Activated CD8-positive, alpha-beta T cell treated with anti-CD3 and anti-CD28 coated beads for 36 hours (primary cell): ENCODE data around the gene SLX9. TPM values are rescaled to one million over a fixed set of nuclear protein-coding genes. Genes with fewer than 3 reads are reported as not detected.

Source experiments
- ATAC-seq: fragments of 200-7000 bp; cut with Tn5 transposase; one replicate; pipeline ENCODE4 v1.10.0; 2021; ENCODE audit warnings: mild to moderate bottlenecking, moderate library complexity
- CTCF ChIA-PET: fragments of 350-600 bp; sonication (Branson Sonifier 250); formaldehyde crosslinking; loops from one replicate; lab custom pipeline; 2021; ENCODE audit warnings: antibody characterized with exemption; lab: Charles Lee
- POLR2A ChIA-PET: fragments of 350-600 bp; sonication (Branson Sonifier 250); formaldehyde crosslinking; loops from one replicate; lab custom pipeline; 2021; ENCODE audit warnings: antibody characterized with exemption; lab: Charles Lee
- DNase-seq: peaks from one replicate; pipeline ENCODE4 v3.0.0-alpha.2; 2020
- H3K27ac Mint-ChIP-seq: one replicate; pipeline ENCODE4 v1.8.0; 2021; ENCODE audit warnings: mild to moderate bottlenecking, mixed read lengths
- H3K27me3 Mint-ChIP-seq: one replicate; pipeline ENCODE4 v1.8.0; 2021; ENCODE audit warnings: mixed read lengths
- H3K36me3 Mint-ChIP-seq: one replicate; pipeline ENCODE4 v1.8.0; 2021; ENCODE audit warnings: low read depth, mixed read lengths
- H3K4me1 Mint-ChIP-seq: one replicate; pipeline ENCODE4 v1.8.0; 2021; ENCODE audit warnings: low read depth, mixed read lengths
- H3K4me3 Mint-ChIP-seq: one replicate; pipeline ENCODE4 v1.8.0; 2021; ENCODE audit warnings: mild to moderate bottlenecking, moderate library complexity, mixed read lengths
- H3K9me3 Mint-ChIP-seq: one replicate; pipeline ENCODE4 v1.8.0; 2021; ENCODE audit warnings: mixed read lengths
- intact Hi-C: fragments of 100-400 bp; cut with micrococcal nuclease; formaldehyde crosslinking; loops from one replicate; pipeline ENCODE4 v1.10.0; 2022
- total RNA-seq, 2 experiments: library from RNA; stranded (reverse); gene quantifications; one replicate each; pipeline ENCODE4 v1.2.3, GENCODE V29; 2021
- TF ChIP-seq, protein P1 (sequence below): fragments of 200-600 bp; IDR thresholded peaks from one replicate; pipeline ENCODE4 v1.8.0; 2022; ENCODE audit warnings: antibody characterized with exemption, mild to moderate bottlenecking

Gene SLX9
- total RNA-seq, 2 experiments from 2014 or later: 76.0 to 76.5 TPM

DNA sequence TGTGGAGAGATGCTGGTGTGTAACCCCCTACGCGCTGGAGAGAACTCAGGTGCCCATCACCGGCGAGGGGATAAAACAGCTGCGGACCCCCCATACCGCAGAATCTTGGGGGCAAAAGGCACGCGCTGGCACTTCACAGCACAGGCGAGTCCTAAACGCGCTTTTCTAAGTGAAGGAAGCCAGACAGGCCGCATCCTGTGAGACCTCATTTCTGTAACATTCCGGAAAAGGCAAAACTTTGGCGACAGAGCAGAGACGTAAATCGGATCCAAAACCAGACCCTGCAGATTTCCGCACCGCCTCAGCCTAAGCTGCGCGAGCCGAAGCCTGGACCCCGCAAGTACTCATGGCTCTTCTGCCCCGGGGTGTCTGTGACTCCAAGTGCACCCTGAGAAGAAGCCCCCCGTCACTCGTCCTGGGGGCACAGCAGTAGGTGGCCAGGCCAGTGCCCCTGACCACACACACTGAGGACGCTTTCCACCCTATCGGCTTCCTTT lies 60.9 kb downstream of the SLX9 start:
- intact Hi-C loops: no loop called here
- ATAC-seq (no peak), DNase-seq (no peak)
- no peak overlapping the region for H3K27ac Mint-ChIP-seq
- H3K4me1 Mint-ChIP-seq: peaks cover 8% of the 10 kb centered on the region
- H3K27me3 Mint-ChIP-seq: no peaks in the 10 kb centered on the region
- CTCF ChIA-PET: interaction anchor here (1.1 kb wide), 1 partner anchor 137 kb away, joined by 3 read pairs; no protein-coding TSS in a partner anchor
- H3K9me3 Mint-ChIP-seq: peaks cover under 1% of the 10 kb centered on the region
- POLR2A ChIA-PET: no interaction called here
- TF ChIP-seq, protein P1, sequence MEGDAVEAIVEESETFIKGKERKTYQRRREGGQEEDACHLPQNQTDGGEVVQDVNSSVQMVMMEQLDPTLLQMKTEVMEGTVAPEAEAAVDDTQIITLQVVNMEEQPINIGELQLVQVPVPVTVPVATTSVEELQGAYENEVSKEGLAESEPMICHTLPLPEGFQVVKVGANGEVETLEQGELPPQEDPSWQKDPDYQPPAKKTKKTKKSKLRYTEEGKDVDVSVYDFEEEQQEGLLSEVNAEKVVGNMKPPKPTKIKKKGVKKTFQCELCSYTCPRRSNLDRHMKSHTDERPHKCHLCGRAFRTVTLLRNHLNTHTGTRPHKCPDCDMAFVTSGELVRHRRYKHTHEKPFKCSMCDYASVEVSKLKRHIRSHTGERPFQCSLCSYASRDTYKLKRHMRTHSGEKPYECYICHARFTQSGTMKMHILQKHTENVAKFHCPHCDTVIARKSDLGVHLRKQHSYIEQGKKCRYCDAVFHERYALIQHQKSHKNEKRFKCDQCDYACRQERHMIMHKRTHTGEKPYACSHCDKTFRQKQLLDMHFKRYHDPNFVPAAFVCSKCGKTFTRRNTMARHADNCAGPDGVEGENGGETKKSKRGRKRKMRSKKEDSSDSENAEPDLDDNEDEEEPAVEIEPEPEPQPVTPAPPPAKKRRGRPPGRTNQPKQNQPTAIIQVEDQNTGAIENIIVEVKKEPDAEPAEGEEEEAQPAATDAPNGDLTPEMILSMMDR: no peak
- H3K36me3 Mint-ChIP-seq: no peaks in the 10 kb centered on the region
- no peak overlapping the region for H3K4me3 Mint-ChIP-seq

DNA sequence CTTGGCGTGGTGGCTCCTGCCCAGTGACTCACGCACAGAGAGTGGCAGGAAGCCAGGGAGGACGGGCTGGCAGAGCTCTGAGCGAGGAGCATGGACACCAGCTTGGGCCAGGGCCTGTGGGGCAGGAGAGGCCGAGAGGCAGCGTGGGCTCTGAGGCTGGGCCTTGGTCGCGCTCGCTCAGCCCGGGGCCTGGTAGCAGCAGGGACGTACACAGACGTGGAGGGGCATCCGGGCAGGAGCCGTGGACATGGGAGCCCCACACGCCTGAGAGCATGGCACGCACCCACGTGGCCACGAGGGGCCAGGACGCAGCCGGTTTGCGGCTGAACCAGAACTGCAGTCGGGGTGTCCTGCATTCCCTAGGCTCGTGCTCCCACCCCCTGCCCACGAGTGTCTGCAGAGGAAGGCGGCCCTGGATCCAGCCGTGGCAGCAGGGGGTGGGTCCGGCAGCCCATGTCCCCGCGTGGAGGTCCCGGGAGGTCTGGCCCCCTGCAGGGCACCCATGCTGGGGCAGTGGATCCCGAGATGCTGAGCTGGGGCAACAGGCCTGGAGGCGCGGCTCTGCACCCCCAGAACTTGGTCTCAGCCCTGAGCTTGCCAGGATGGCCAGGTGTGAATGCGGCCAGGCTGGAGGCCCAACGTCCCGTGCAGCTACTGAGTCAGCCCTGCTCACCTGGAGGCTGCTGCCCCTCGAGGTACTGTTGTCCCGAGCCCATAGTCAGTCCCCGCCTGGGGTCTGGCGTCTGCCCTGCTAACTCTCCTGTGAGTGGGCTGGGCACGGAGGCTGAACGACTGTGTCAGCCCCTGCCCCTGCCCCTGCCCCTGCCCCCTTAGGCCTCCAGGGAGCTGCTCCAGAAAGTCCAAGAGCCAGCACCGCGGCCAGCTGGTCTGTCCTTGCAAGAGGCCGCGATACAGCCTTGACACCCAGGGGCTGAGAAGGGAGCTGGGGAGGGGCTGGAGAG lies 61.6 kb downstream of the SLX9 start:
- Mint-ChIP-seq H3K36me3 (no peaks in the 10 kb centered on the region), H3K27me3 (no peaks in the 10 kb centered on the region)

DNA sequence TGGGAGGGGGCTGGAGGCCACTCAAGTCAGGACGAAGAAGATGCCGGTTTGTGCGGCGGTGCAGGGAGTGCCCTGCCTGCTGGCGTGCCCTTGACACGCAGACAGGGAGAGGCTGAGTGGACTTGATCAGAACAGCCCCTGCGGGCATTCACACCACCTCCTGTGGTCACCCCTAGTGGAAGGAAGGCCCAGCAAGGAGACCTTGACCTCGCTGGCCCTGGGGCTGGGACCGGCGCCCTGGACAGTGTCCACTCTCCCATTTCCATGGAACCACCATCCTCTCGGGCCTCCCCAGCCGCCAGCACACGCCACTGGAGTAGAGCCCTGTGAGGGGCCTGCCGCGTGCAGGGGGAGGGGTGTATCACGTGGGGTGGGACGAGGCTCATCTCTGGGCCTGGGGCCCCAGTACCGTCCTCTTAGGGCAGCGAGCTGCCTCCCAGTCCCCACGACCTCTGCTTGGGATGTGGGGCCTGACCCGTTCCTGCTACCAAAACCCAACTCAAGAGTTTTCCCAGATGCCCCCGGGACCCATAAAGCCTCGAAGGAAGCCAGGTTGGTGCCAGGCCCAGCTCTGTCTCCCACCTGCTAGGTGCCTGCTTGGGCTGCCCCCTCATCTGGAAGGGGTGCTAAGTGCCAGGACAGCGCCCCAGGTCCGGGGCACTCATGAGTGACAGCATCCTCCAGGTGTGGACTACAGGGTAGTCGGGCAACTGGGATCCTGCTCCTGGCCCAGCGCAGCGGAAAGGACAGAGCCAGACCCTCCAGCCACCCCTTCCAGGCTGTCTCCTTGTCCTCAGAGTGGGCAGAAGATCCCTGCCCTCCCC lies 62.8 kb downstream of the SLX9 start:
- ATAC-seq (no peak), DNase-seq (no peak)
- Mint-ChIP-seq H3K27ac (no peak overlapping the region), H3K4me1 (peaks cover 8% of the 10 kb centered on the region), H3K4me3 (no peak overlapping the region), H3K36me3 (no peaks in the 10 kb centered on the region), H3K27me3 (peaks cover 9% of the 10 kb centered on the region), H3K9me3 (peaks cover 4% of the 10 kb centered on the region)
- POLR2A ChIA-PET: no interaction called here
- intact Hi-C loops: no loop called here
- TF ChIP-seq, protein P1: no peak
- CTCF ChIA-PET: no interaction called here

More for the DNA sequence above, 61.6 kb downstream of the SLX9 start:
- intact Hi-C loops: no loop called here
- CTCF ChIA-PET: interaction anchor here (1.1 kb wide), 1 partner anchor 137 kb away, joined by 3 read pairs; no protein-coding TSS in a partner anchor
- TF ChIP-seq, protein P1: no peak
- peaks cover 8% of the 10 kb centered on the region for H3K4me1 Mint-ChIP-seq
- no peak overlapping the region for H3K27ac Mint-ChIP-seq
- no peak overlapping the region for H3K4me3 Mint-ChIP-seq
- ATAC-seq (no peak), DNase-seq (no peak)
- H3K9me3 Mint-ChIP-seq: peaks cover 4% of the 10 kb centered on the region
- POLR2A ChIA-PET: no interaction called here

DNA sequence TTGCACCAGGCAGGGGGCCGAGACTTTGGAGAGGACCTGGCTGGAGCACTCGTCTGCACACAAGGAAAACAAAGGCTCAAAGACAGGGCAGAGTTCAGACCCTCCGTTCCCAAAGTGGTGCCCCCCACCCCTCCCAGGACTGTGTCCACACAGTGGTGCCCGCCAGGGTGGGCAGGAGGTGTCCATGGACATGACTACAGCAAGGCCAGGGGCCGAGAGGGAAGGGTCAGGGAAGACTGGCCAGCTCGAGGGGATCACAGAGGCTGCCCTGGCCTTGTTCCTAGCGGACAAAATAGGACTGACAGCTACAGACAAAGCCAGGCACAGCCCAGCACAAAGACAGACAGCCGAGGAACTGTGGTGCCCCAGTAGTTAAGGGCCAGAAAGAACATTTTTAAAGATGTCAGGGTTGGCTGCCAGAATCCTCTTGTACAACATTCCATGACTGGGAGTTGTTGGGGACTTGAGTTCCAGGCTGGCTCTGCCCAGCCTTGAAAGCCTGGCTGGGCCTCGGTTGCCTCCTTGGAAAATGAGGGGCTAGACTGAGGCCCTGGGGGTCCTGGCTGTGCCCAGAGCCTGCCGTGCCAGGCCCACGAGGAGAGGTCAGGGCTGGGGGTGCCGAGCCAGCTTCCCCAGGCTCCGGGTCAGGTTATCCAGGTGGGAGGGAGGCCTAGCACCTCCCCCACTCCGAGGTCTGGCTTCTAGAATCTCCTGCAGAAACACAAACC lies 63.7 kb downstream of the SLX9 start:
- TF ChIP-seq, protein P1: no peak
- POLR2A ChIA-PET: no interaction called here
- H3K4me3 Mint-ChIP-seq: no peak overlapping the region
- no peak overlapping the region for H3K27ac Mint-ChIP-seq
- H3K9me3 Mint-ChIP-seq: peaks cover 4% of the 10 kb centered on the region
- DNase-seq (no peak), ATAC-seq (no peak)
- H3K36me3 Mint-ChIP-seq: no peaks in the 10 kb centered on the region
- CTCF ChIA-PET: no interaction called here
- H3K27me3 Mint-ChIP-seq: peaks cover 11% of the 10 kb centered on the region
- intact Hi-C loops: no loop called here
- peaks cover 8% of the 10 kb centered on the region for H3K4me1 Mint-ChIP-seq
